ENCODE results near the gene TSEN2.
"Not testable (repeated sequence)": the region's sequence is repeated elsewhere in the genome, so short reads cannot be mapped to it uniquely, and the experiment has no call there.

TSEN2 gene

GRCh38 chr3:12452361-12453330 lies 31.6 kb upstream of the TSEN2 start:
- DNase-seq, result no peak

DNA sequence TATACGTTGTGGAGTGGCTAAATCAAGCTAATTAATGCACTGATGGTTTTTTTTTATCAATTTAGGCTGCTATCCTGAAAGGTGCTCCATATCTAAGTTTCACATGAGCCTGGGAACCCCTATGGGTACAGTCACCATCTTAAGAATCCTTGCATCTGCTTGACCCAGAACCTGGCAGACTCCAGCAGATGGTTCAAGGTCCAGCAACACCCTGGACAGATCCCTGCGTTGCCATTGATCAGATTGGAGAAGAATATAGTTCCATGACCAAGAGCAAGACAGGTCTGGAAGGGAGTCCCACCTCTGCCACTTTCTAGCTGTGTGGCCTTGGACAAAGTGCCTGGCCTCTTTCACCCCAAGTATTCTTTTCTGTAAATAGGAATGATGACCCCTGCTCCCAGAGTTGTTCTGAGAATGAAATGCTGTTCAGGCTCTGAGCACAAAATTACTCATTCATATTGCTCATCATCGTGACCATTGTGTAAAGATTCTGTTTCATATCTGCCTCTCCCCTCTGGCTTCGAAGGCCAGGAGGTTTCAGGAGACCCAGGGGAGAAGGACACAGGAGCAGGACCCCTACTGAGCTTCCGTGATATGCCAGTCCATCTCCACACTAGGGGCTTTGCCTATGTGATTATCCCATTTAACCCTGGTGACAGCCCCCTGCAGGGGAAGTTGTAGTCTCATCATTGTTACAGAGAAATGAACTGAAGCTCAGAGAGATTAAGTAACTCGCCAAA lies 30.0 kb upstream of the TSEN2 start:
- DNase-seq, result no peak

DNA sequence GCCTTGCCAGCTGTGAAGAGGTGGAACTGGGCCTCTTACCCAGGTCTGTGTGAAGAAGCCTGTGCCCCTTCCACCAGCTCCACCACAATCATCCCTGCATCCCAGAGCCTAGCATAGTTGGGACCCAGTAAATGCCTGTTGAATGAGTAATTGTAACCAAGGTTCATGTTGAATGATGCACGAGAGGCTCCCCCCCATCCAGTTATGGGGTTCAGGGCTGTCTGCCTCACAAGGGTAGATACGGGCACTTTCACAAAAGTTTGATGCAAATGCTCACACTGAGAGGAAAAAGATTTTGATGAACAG lies 29.5 kb upstream of the TSEN2 start:
- no peak for DNase-seq

DNA sequence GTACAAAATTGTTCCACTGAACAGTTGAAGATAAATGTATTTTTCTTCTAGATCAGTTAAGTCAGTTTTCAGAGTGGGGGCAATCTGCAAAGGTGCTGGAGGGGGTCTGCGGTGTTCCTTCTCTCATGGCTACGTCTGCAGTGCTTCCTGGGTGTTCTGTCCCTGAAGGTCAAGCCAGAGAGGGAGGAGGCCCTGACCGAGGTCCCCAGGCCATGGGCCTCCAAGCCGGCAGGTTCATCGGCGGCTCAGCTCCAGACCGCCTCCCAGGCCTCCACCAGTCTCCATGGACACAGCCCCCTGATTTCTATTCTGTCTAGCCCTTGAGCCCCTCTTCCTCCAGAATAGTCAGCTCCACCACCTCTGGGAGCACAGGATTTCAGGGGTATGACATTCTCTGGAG lies 28.5 kb upstream of the TSEN2 start:
- no peak for DNase-seq

DNA sequence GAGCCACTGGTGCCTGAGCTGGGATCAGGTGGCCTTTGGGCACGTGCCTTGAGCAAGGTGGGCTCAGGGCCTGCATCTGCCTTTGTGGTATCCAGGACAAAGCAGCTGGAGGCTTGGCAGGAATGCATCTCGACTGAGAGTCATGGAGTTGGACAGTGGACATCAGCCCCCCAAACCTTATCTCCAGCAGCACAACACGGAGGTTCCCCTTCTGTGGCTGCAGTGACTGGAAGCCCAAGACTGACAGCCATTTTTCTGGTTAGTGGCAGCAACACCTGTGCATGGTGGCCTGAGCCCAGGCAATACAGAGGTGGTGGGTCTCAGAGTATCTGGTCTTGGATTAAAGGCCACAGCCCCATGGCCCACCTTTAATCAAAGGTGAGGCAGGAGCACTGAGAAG lies 27.8 kb upstream of the TSEN2 start:
- DNase-seq, result no peak

DNA sequence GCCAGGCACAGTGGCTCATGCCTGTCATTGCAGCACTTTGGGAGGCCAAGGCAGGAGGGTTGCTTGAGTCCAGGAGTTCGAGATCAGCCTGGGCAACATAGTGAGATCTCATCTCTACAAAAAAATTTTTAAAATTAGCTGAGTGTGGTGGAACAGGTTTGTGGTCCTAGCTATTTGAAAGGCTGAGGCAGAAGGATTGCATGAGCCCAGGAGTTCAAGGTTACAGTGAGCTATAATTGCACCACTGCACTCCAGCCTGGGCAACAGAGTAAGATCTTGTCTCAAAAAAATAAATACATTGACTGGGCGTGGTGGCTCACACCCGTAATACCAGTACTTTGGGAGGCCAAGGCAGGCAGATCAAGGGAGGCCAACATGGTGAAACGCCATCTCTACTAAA lies 26.9 kb upstream of the TSEN2 start:
- not testable (repeated sequence) for DNase-seq

DNA sequence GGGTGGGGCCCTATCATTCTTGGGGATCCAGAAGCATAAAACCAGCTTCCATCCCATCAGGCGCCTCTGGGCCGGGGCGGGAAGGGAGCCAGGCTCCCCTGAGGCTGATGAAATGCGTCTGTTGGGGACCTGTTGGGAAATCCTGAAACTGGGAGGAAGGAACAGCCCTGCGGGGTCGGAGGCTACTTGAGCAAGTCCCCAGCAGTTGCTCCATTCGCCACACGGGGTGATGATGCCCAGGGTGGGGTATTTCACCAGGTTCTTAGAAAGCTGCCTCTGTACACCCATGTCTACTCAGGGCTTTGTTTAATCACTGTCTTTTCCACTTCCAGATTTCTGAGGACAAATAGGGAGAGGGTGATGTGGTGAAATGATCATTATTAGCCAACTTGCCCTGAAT lies 25.4 kb upstream of the TSEN2 start:
- DNase-seq, result no peak

DNA sequence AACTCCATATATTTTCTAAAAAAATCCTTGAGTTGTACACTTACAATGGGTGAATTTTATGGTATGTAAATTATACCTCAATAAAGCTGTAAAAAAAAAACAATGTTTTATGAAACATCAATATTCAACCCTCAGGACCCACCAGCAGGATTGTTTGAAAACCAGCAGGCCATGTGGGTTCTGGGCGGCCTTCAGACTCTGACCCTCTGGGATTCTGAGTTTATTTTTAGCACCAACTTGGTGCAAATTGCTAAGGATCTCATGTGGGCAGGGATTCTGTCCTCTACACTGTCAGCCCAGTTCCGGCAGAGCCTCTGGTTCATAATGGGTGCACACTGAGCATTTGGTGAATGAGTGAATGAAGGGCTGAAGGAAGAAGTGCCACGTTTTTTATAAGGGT lies 24.2 kb upstream of the TSEN2 start:
- no peak for DNase-seq

DNA sequence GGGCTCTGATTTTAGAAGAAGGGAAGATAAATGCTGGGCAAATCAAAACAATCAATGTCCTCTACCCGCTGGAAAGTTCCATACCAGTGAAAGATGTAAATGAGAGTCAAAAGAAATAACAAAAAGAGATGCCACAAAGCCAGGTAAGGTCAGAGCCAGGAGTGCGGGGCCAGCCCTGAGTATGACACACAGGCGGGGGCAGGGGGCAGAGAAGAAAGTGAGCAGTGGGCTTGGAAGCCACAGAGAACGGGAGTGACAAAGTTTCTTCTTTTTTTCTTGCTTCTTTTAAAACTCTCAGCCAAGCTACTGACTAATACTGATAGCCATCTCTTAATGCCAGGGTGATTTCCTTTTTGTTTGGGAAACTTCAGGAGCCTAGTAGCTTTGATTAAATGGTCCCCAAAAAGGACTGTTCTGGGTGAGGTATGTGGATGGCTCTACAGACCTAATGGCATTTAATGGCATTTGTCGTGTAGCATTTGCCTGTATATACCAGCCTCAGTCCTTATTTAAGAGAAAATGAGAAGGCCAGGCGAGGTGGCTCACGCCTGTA lies 23.1 kb upstream of the TSEN2 start:
- DNase-seq, result peak; percentile 39

DNA sequence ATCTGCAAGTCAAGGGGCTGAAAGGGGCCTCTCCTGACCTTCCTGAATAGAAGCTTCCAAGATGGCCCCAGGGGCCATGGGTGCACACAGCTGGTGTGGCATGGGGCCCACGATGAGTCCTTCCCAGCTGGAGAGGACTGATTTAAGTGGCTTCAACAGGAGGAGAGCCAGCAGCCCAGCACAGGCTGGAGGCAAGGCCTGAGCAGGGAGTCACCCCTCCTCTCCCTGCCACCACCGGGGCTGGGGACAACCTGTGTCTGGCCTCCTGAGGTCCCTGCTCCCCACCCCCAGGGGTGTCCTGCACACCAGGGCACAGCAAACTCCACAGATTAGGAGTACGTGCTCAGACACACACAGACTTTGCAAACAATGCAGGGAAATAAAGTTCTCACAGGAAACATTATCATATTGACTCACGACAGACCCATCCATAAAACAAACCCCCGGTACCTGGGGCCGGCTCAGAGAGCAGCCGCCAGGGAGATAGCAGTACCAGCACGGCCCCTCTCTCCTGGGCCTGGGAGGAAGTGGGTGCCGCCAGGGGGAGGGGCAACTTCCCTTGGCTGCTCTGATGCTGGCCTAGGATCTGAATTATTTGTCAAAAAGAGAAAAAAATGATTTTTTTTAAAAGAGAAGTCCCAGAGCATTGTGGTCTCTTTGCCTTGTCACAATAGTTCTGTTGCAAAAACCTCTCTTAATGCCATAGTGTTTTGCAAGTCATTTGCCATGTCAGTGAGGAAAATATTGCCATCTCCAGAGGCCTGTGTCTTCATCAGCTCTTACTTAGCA lies 21.9 kb upstream of the TSEN2 start:
- DNase-seq, result peak; percentile 43

DNA sequence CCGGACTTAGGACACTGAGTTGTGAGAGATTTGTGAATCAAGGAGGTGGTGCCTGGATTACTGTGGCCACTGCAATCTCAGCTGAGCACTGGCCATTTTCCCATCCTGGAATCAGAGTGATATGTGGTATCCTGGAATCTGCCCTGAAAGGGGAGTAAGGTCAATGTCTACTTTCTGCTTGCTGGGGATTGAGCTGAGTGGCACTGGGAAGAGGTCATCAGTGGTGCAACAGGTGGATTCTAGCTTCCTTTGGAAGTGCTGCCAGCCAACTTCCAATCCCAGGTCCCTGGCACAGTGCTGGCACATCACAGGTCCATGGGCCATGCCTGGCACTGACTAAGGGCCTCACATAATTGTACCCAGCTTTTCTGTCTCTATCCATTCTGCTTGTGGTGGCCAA lies 20.6 kb upstream of the TSEN2 start:
- no peak for DNase-seq

GRCh38 chr3:12464181-12464580 lies 20.1 kb upstream of the TSEN2 start:
- no peak for DNase-seq

DNA sequence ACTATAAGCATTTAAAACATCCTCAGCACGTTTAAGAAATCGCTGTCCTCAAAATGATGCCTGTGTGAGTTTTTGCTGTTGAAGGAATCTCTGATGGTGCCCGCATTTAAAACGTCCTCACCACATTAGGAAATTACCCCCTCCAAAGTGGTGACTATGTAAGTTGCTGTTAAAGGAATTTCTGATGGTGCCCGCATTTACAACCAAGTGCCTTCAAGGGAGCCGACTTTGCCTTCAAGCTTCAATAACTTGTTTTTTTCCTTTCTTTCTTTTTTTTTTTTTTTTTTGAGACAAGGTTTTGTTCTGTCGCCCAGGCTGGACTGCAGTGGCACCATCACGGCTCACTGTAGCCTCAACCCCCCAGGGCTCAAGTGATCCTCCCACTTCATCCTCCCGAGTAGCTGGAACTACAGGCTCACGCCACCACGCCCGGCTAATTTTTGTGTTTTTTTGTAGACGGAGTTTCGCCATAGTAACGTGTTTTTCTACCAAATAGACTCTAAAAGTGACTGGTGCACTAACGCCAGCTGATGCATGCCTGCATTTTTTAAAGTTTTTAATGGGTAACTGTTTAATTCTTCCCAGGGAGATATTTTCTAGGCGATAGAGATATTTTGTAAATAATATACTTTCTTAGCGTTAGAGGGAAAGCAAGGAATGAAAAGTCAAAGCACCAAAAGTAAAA lies 19.0 kb upstream of the TSEN2 start:
- no peak for DNase-seq

DNA sequence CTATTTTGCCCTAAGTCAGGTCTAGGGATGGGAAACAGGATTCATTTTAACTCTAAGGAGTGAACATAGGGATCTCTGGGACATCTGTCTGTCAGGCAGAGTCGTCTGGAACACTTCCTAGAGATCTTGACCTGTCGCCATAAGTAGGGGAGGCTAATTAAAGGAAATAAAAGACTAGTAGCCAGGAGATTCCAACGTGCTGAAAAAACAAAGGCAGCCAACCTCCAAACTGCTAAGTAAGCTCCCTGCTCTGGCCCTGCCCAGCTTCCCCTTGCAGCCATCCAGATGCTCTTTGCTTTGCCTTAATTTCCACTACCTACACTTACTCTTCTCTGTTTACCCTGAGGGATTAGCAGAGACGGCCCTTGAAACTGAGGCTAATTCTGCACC lies 18.4 kb upstream of the TSEN2 start:
- no peak for DNase-seq

- no peak for DNase-seq
Measured at GRCh38 chr3:12467746-12468145, 16.5 kb upstream of the TSEN2 start.

GRCh38 chr3:12468276-12468675 lies 16.0 kb upstream of the TSEN2 start:
- no peak for DNase-seq

- DNase-seq, result no peak
Measured at GRCh38 chr3:12468757-12469156, 15.5 kb upstream of the TSEN2 start.

GRCh38 chr3:12469222-12469621 lies 15.1 kb upstream of the TSEN2 start:
- not testable (repeated sequence) for DNase-seq

- DNase-seq, result no peak
Measured at GRCh38 chr3:12470111-12470510, 14.2 kb upstream of the TSEN2 start.

GRCh38 chr3:12470680-12471079 lies 13.6 kb upstream of the TSEN2 start:
- no peak for DNase-seq

GRCh38 chr3:12471241-12471640 lies 13.0 kb upstream of the TSEN2 start:
- peak; percentile 83 for DNase-seq

- DNase-seq, result no peak
Measured at GRCh38 chr3:12472000-12472610, 12.2 kb upstream of the TSEN2 start.

Data from stimulated activated CD4-positive, alpha-beta T cell treated with anti-CD3 and anti-CD28 coated beads, Interleukin-15, amount 100 ng/mL, for 24 hours (primary cell).